Activated CD4-positive, alpha-beta T cell treated with anti-CD3 and anti-CD28 coated beads, Interleukin-2, amount 10 ng/mL, durations not matched to agents 7 days and 5 days (primary cell): ENCODE results near the gene VPS4B. TPM values are rescaled to one million over a fixed set of nuclear protein-coding genes. Genes with fewer than 3 reads are reported as not detected.

ENCODE experiments used
- total RNA-seq, 2 experiments: library from RNA; stranded (reverse); gene quantifications; one replicate each; pipeline ENCODE4 v1.2.3, GENCODE V29; 2021

VPS4B gene
- total RNA-seq, 2 experiments from 2014 or later, result 69.9 to 84.7 TPM

Other genes with a start within 250 kb of the VPS4B start
- gene BCL2, start 102.7 kb downstream of the VPS4B start, total RNA-seq, result 100 to 1,000 TPM; 113 to 119 TPM
- gene KDSR, start 55.3 kb downstream of the VPS4B start, total RNA-seq, result 10 to 100 TPM; 56.1 to 56.6 TPM
- not detected for gene SERPINB5, start 54.5 kb upstream of the VPS4B start, total RNA-seq
- not detected for gene SERPINB12, start 119.9 kb upstream of the VPS4B start, total RNA-seq
- not detected for gene SERPINB13, start 164.9 kb upstream of the VPS4B start, total RNA-seq
- not detected for gene SERPINB4, start 221.8 kb upstream of the VPS4B start, total RNA-seq
- not detected for gene SERPINB3, start 239.4 kb upstream of the VPS4B start, total RNA-seq